ENCODE results near the gene NOL4L. TPM values are rescaled to one million over a fixed set of nuclear protein-coding genes. Genes with fewer than 3 reads are reported as not detected.

The NOL4L gene
- total RNA-seq, 6 experiments from 2014 or later, result 12.0 to 16.3 (median 13.2) TPM

DNA sequence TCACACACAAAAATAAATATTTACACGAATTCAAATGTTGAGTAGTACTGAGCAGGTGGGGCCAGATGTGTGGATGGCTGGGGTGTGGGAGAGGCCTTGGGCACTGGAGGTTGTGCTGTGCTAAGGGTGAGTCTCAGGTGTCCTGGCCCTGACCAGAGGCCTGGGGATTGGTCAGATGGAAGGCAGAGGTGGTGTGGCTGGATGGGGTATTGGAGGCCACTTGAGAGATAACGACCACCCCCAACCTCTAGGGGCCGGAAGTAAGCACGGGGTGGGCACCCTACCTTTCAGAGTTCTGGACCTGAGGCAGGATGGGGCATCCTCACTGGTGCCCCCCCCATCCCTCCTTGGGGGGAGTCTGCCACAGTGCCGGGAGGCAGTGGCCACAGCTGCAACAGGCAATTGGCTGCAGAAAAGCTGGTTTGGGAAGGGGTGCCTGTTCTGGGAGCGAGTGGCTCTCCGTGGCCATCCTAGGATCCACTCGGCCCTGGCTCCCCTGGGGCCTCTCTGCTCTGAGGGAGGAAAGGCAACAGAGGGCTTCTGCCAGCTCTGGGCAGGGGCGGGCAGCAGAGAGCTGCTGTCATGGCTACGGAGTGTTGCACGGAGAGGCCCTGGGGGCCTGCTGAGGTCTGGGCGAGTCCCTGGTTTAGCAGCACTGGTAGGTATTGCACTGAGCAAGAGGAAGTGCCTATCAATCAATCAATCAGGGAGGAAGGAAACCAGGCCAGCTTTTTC, 139.4 kb downstream of the NOL4L start:
- Mint-ChIP-seq H3K36me3 (ENCODE audit: low read depth) (peaks cover 37% of the 10 kb centered on the region), H3K9me3 (no peaks in the 10 kb centered on the region), H3K4me3 (no peak overlapping the region; the same call in 1 of the 2 replicates), H3K4me1 (ENCODE audit: low read depth) (peaks cover 25% of the 10 kb centered on the region), H3K27ac (peak overlapping the region; percentile 50), H3K27me3 (ENCODE audit: insufficient read depth) (peaks cover 12% of the 10 kb centered on the region)
- TF ChIP-seq CTCF (IDR thresholded peaks at IDR 0.05), result no peak
- DNase-seq, result no peak

- Mint-ChIP-seq H3K4me1 (ENCODE audit: low read depth) (peaks cover 30% of the 10 kb centered on the region), H3K27me3 (ENCODE audit: insufficient read depth) (peaks cover 14% of the 10 kb centered on the region), H3K27ac (peak overlapping the region; percentile 59), H3K9me3 (no peaks in the 10 kb centered on the region), H3K36me3 (ENCODE audit: low read depth) (peaks cover 37% of the 10 kb centered on the region), H3K4me3 (no peak overlapping the region)
- TF ChIP-seq CTCF (IDR thresholded peaks at IDR 0.05), result no peak
- no peak for DNase-seq
Measured at GRCh38 chr20:32444474-32445220, 140.5 kb downstream of the NOL4L start.

DNA sequence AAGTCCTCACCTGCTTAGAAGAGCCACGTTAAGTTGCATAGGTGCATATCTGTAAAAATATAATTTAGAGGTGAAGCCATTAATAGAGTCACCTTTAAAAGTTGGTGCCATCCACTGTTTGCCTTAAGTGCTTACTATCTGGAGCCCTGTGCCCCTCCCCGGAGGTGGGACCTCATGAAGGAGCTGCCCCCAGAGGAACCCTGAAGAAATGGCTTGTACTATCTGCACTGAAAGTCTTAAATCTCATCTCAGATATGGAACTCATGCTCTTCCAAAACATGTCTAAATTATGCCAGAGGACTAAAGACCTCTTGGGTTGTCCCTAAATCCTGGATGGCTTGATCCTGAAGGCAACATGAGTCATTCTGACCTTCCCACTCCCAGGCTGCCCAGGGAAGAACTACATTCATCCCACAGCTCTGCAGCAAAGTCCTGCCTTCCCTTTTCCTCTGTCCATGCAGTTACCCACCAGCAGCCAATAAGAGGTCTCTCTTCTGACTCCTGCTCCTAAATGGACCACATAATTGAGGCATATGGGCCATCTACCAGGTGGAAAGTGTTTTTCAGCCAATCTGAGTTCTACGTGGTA, 141.7 kb downstream of the NOL4L start:
- H3K9me3 Mint-ChIP-seq, result no peaks in the 10 kb centered on the region
- H3K4me1 Mint-ChIP-seq (ENCODE audit: low read depth), result peaks cover 42% of the 10 kb centered on the region
- H3K27me3 Mint-ChIP-seq (ENCODE audit: insufficient read depth), result peaks cover 20% of the 10 kb centered on the region
- H3K36me3 Mint-ChIP-seq (ENCODE audit: low read depth), result peaks cover 46% of the 10 kb centered on the region
- no peak overlapping the region; the same call in 1 of the 2 replicates for H3K27ac Mint-ChIP-seq
- no peak for TF ChIP-seq CTCF (IDR thresholded peaks at IDR 0.05)
- no peak for DNase-seq
- H3K4me3 Mint-ChIP-seq, result no peak overlapping the region

DNA sequence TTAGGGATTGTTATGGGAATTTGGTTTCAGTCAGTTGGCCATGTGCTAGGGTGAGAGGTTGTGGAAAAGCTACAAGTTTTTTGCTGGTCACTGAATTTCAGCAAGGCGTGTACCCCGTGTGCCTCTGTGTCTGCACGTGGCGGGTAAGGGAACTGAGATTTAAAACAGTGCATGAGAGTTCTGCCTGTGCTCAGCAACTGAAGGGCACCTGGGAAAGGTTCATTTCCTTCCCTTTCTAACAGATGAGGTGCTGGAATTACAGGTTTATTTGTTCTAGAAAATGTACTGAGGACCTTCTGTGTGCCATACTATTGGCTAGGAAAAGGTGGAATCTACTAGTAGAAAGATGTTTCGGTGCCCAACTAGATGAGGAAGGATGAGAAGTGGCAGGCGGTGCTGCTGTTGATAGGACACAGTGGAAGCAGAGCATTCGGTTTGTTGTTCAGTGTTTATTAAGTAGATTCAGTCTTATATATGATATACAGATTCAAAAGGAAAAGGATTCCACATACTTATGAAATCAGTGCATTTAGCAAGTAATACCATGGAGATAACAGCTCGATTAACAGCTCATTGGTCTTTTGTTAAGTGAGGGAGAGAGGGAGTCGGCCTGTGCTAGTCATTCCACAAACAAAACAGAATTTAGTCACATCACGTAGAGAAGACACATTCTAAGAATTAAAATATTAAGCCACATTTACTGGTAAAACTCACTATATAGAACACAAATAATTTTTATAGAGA, 142.3 kb downstream of the NOL4L start:
- no peak overlapping the region for H3K27ac Mint-ChIP-seq
- H3K27me3 Mint-ChIP-seq (ENCODE audit: insufficient read depth), result peaks cover 20% of the 10 kb centered on the region
- H3K4me3 Mint-ChIP-seq, result no peak overlapping the region
- no peak for DNase-seq
- peaks cover 49% of the 10 kb centered on the region for H3K36me3 Mint-ChIP-seq (ENCODE audit: low read depth)
- no peak for TF ChIP-seq CTCF (IDR thresholded peaks at IDR 0.05)
- no peaks in the 10 kb centered on the region for H3K9me3 Mint-ChIP-seq
- H3K4me1 Mint-ChIP-seq (ENCODE audit: low read depth), result peaks cover 48% of the 10 kb centered on the region

DNA sequence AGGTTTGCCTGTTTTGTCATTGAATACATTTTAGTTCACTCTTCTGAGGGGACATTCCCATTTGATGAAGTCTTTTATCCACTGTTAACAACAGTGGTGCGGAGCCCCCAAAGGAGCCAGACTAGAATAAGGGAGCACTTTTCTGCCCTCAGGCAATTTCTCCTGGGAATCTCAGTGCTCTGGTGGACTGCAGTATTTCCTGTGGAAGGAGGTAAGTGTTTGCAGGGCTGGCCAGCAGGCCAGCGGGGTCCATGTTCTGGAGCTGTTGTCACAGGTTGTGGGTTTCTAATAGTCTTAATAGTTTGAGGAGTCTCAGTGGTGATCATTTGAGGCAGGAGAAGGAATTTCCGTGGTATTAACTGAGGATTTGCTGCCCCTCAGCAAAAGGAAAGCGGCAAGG, 143.5 kb downstream of the NOL4L start:
- H3K27ac Mint-ChIP-seq, result no peak overlapping the region
- peaks cover 51% of the 10 kb centered on the region for H3K4me1 Mint-ChIP-seq (ENCODE audit: low read depth)
- H3K27me3 Mint-ChIP-seq (ENCODE audit: insufficient read depth), result peaks cover 20% of the 10 kb centered on the region
- H3K4me3 Mint-ChIP-seq, result no peak overlapping the region
- no peak for DNase-seq
- no peak for TF ChIP-seq CTCF (IDR thresholded peaks at IDR 0.05)
- no peaks in the 10 kb centered on the region for H3K9me3 Mint-ChIP-seq
- peaks cover 44% of the 10 kb centered on the region for H3K36me3 Mint-ChIP-seq (ENCODE audit: low read depth)

Data from HFFc6 (cell line).